Osteocyte (in vitro differentiated cells): ENCODE results near the gene EBF3. TPM values are rescaled to one million over a fixed set of nuclear protein-coding genes. Genes with fewer than 3 reads are reported as not detected.

ENCODE experiments used
- DNase-seq: peaks from one replicate; pipeline ENCODE4 v3.0.0; 2021; ENCODE audit warnings: mixed read lengths; ENCODE audit not compliant: unreplicated experiment; ENCODE audit errors: extremely low spot score
- H3K27ac Mint-ChIP-seq: one replicate; pipeline ENCODE4 v1.8.0; 2021; ENCODE audit warnings: mild to moderate bottlenecking, mixed read lengths; ENCODE audit not compliant: unreplicated experiment
- H3K27me3 Mint-ChIP-seq: one replicate; pipeline ENCODE4 v1.8.0; 2021; ENCODE audit warnings: mixed read lengths; ENCODE audit not compliant: unreplicated experiment
- H3K36me3 Mint-ChIP-seq: one replicate; pipeline ENCODE4 v1.8.0; 2021; ENCODE audit warnings: mixed read lengths; ENCODE audit not compliant: unreplicated experiment
- H3K4me1 Mint-ChIP-seq: one replicate; pipeline ENCODE4 v1.8.0; 2021; ENCODE audit warnings: mixed read lengths; ENCODE audit not compliant: unreplicated experiment
- H3K4me3 Mint-ChIP-seq: one replicate; pipeline ENCODE4 v1.8.0; 2021; ENCODE audit warnings: mild to moderate bottlenecking, moderate library complexity, mixed read lengths; ENCODE audit not compliant: unreplicated experiment
- H3K9me3 Mint-ChIP-seq: one replicate; pipeline ENCODE4 v1.8.0; 2021; ENCODE audit warnings: mixed read lengths; ENCODE audit not compliant: unreplicated experiment
- CTCF ChIP-seq: fragments of 200-600 bp; sonication (generic); IDR thresholded peaks from 2 replicates; pipeline ENCODE4 v1.5.0; 2021; ENCODE audit warnings: antibody characterized with exemption, mild to moderate bottlenecking, moderate library complexity
- total RNA-seq: library from RNA; stranded (reverse); gene quantifications from 2 replicates; pipeline ENCODE4 v1.2.1, GENCODE V29; 2021

EBF3 gene
- total RNA-seq, 1 donor from 2014 or later: 0.59 TPM

- no peaks in the 10 kb centered on the region for H3K4me1 Mint-ChIP-seq
- H3K4me3 Mint-ChIP-seq: no peak overlapping the region
- no peak overlapping the region for H3K27ac Mint-ChIP-seq
- no peak for TF ChIP-seq CTCF
- peaks cover 35% of the 10 kb centered on the region for H3K9me3 Mint-ChIP-seq
- H3K27me3 Mint-ChIP-seq: no peaks in the 10 kb centered on the region
- no peaks in the 10 kb centered on the region for H3K36me3 Mint-ChIP-seq
- no peak for DNase-seq
Observed at GRCh38 chr10:129814681-129815646, 149.1 kb downstream of the EBF3 start.

GRCh38 chr10:129812398-129812797, 151.7 kb downstream of the EBF3 start:
- DNase-seq: no peak
- H3K36me3 Mint-ChIP-seq: no peaks in the 10 kb centered on the region
- no peak overlapping the region for H3K27ac Mint-ChIP-seq
- no peak overlapping the region for H3K4me3 Mint-ChIP-seq
- H3K27me3 Mint-ChIP-seq: no peaks in the 10 kb centered on the region
- no peak for TF ChIP-seq CTCF
- H3K9me3 Mint-ChIP-seq: peaks cover 24% of the 10 kb centered on the region
- H3K4me1 Mint-ChIP-seq: no peaks in the 10 kb centered on the region

- Mint-ChIP-seq H3K27ac (no peak overlapping the region), H3K9me3 (peaks cover 33% of the 10 kb centered on the region), H3K4me3 (no peak overlapping the region), H3K36me3 (no peaks in the 10 kb centered on the region), H3K27me3 (no peaks in the 10 kb centered on the region), H3K4me1 (no peaks in the 10 kb centered on the region)
- no peak for DNase-seq
- no peak for TF ChIP-seq CTCF
Observed at GRCh38 chr10:129811208-129811607, 152.9 kb downstream of the EBF3 start.

- Mint-ChIP-seq H3K9me3 (peaks cover 28% of the 10 kb centered on the region), H3K27me3 (no peaks in the 10 kb centered on the region), H3K4me3 (no peak overlapping the region), H3K27ac (no peak overlapping the region), H3K4me1 (no peaks in the 10 kb centered on the region), H3K36me3 (no peaks in the 10 kb centered on the region)
- no peak for DNase-seq
- TF ChIP-seq CTCF: no peak
Observed at GRCh38 chr10:129809841-129810240, 154.2 kb downstream of the EBF3 start.

GRCh38 chr10:129809431-129809830, 154.6 kb downstream of the EBF3 start:
- Mint-ChIP-seq H3K4me1 (no peaks in the 10 kb centered on the region), H3K27me3 (no peaks in the 10 kb centered on the region), H3K4me3 (no peak overlapping the region), H3K36me3 (no peaks in the 10 kb centered on the region), H3K27ac (no peak overlapping the region), H3K9me3 (peaks cover 29% of the 10 kb centered on the region)
- DNase-seq: no peak
- TF ChIP-seq CTCF: no peak
